NOMO-1 treated with DMSO at 0.1 percent for 48 hours (cell line): ENCODE data around the gene SYNE4.
A peak's percentile ranks its signal among the peaks of the same experiment; 100 is the strongest.
"Not testable (repeated sequence)": the region's sequence is repeated elsewhere in the genome, so short reads cannot be mapped to it uniquely, and the experiment has no call there.

Experiments used
- DNase-seq: peaks from one replicate; lab custom pipeline; 2025; ENCODE audit not compliant: unreplicated experiment; lab: John Stamatoyannopoulos, UW

The SYNE4 gene

DNA sequence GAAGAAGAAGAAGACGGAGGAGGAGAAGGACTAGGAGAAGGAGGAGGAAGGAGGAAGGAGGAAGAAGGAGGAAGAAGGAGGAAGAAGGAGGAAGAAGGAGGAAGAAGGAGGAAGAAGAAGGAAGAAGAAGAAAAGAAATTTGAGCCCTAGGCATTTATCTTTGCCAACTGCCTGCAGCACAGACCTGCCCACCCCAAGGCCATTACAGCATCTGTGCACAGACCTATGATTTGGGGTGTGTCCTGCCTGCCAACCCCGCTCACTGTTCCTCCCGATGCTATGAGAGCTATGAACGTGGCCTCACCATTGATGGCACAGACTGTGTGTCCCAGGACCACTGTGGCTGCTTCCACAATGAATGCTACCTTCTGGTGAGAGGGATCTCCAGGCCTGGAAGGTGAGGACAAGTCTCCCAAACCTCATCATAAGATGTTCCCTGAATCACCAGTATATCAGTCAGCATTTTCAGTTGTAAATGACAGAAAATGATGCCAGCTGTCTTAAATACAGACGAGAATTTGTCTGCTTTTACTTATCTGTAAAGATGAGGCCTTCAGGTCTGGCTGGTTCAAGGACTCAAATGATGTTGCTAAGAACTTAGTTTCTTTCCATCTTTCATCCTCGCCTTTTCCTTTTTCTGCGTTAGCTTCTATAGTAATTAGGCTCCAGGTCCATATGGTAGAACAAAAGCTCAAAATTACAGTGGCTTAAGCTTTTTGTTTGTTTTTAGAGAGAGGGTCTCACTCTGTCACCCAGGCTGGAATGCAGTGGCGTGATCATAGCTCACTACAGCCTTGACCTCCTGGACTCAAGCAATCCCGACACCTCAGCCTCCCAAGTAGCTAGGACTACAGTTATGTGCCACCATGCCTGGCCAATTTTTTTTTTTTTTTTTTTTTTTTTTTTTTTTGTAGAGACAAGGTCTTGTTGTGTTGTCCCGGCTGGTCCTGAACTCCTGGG lies 17.6 kb downstream of the SYNE4 start:
- no peak for DNase-seq

DNA sequence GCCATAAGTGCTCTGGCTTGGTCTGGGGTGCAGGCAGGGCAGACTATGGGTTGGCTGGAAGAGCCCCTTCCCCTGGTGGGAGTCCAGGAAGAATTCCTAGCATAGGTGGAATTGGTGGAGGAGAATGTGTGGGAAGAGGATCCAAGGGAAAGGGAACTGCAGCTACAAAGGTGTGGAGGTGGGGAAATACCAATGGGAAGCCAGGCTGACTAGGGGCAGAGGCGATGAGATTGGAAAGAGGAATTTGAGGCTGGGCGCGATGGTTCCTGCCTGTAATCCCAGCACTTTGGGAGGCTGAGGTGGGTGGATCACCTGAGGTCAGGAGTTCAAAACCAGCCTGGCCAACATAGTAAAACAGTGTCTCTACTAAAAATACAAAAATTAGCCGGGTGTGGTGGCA lies 18.5 kb downstream of the SYNE4 start:
- no peak for DNase-seq

DNA sequence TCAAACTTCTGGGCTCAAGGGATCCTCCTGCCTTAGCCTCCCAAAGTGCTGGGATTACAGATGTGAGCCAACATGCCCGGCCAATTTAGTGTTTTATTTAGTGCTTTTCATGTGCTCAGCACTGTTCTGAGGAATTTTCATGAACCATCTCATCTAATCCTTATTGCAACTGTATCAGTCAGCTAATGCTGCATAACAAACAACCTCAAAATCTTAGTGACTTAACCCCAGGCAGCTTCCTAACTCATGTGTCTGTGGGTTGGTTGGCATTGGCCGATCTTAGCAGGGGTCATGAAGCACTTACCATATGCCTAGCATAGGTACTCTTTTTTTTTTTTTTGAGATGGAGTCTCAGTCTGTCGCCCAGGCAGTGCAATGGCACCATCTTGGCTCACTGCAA lies 19.8 kb downstream of the SYNE4 start:
- DNase-seq, result no peak

DNA sequence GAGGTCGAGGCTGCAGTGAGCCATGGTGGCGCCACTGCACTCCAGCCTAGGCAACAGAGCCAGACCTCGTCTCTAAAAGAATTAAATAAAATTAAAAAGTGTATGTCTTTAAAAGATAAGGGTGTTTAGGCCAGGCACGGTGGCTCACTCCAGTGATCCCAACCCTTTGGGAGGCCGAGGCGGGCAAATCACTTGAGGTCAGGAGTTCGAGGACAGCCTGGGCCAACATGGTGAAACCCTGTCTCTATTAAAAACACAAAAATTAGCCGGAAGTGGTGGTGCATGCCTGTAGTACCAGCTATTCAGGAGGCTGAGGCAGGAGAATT lies 21.1 kb downstream of the SYNE4 start:
- no peak for DNase-seq

DNA sequence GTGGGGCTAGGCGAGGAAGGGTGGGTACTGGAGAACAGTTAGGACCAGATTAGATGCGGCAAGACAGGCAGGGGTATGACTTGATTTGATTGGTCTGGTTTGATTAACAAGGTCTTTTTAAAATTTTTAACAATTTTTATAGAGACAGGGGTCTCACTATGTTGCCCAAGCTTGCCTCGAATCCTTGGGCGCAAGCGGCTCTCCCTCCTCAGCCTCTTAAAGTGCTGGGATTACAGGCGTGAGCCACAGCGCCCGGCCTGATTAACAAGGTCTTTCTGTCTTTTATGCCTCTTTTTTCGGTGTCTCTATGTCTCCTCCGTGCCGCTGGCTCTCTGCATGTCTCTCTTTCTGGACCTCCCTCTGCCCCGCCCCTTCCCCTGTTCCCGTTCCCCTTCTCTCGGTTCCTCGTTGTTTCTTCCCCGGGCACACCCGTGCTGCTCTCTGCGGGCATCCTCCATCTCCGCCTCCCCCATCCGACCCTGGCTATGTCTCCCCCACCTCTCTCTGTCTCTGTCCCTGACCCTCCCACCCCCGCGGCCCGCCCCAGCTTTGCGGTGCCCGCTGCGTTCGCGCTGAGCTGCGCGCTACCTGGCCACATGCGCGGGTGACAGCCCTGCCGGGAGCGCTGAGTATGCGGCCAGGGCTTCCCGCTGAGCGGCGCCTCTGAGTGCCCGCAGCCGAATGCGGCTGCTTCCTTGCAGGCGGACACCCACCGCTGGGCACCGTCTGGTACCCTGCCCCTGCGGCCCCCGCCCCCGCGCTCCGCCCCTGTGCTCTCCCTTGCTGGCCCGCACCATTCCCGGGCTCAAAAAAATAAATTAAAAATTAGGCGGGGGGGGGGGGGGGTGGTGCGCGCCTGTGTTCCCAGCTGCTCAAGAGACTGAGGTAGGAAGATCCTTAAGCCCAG lies 21.7 kb downstream of the SYNE4 start:
- DNase-seq, result peak; percentile 75

DNA sequence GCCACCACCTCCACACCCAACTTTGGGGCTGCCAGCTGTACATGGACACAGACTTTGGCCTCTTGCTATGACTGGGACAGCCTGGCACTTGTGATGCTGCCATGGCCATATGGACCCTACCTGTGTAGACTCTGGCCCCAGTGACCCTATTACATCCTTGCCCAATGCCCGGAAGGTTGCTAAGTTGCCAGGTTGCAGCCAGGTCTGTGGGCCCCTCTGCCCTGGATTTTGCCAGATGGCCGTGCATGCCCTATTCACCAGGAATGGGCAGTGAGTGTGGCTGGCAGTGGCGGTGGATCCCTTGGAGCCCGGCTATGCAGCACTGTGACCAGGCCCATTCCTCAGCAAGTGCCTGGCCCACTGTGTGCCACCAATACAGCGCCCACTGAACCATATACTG lies 22.5 kb downstream of the SYNE4 start:
- DNase-seq, result no peak

DNA sequence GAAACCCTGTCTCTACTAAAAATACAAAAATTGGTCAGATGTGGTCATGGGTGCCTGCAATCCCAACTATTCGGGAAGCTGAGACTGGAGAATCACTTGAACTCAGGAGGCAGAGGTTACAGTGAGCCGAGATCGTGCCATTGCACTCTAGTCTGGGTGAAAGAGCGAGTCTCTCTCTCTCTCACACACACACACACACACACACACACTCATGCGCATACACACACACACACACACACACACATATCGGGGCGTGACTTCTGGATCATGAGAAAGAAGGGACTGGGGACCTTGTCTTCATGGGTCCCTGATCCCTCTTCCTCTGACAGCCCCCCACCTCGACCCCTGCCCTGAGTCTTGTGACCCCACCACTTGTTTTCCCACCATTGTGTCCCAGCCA lies 25.4 kb downstream of the SYNE4 start:
- no peak for DNase-seq

DNA sequence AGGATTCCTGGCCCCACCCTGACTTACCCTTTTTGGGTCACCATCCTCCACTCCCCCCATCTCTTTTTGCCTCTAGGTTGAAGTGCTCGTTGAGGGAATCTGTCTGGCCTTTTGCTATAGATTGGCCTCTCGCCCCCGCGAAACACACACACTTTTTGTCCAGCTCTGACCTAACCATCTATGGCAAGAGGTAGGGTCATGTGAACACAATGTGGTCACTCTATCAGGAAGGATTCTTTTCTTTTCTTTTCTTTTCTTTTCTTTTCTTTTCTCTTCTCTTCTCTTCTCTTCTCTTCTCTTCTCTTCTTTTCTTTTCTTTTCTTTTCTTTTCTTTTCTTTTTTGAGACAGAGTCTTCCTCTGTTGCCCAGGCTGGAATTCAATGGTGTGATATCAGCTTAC lies 27.6 kb downstream of the SYNE4 start:
- not testable (repeated sequence) for DNase-seq

DNA sequence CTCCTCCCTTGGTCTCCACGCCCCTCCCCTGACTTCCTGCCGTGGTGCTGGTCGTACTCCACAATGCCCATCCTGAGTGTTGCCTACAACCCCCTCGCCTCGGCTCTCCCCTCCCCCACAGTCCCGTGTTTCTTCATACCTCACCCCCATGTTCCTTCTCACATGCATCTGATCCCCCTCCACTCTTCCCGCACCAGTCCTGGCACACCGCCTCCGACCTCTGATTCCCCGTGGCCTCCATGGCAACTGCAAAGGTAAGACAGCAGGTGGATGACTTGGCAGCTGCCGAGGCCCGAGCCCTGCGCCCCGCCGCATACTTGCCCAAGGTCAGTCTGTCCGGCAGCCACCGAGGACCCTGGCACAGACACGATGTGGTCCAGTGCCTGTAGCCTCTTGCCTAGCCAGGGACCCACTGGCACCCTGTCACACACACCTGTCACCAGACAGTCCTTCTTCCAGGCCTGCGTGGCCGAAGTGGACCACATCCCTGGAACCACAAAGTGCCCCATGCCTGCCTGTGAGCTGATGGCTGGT lies 29.7 kb downstream of the SYNE4 start:
- no peak for DNase-seq

DNA sequence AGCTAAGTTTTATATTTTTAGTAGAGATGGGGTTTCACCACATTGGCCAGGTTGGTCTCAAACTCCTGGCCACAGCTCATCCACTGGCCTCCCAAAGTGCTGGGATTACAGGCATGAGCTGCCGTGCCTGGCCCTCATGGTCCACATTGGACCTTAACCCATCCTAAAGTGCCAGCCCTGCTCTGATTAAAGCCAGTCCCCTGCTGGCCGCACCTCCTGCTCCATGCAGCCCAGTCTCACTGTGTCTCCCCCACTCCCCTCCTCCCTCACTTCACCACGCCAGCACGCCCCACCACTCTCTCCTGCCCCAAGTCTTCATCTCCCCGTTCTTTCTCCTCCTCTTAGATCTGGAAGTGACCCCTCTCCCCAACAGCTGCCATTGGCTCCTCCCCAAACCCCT lies 30.3 kb downstream of the SYNE4 start:
- DNase-seq, result no peak

DNA sequence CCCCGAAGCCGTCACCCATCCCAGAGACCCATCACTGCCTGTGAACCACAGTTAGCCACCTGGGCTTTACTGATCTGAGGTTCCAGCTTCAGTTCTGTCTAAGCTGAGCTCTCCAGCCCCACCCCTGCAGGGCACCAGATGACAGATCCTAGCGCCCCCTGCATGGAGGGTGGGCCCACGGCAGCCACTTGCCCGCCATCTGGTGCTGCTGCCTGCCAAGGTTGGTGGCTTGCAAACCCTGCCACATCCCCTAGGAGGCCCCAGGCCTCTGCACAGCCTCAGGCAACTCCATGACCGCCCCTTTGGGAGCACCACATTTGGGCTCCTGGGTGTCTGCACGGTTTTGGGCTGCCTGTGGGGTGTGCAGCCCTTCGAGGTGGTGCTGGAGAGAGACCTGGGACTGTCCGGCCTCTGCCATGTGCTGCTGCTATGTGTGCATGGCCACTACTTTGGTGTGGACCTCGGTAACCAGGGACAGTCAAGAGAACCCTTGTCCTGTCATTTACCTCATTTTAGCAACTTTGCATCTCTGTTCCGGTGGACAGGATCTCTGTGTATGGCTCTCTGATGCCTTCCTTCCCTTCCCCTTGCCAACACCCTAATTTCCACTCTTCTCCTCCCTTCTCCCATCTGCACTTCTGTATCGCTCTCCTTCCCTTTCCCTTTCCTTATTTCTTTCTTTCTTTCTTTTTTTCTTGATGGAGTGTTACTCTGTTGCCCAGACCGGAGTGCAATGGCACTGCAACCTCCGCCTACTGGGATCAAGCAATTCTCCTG lies 31.0 kb downstream of the SYNE4 start:
- DNase-seq, result peak; percentile 11

DNA sequence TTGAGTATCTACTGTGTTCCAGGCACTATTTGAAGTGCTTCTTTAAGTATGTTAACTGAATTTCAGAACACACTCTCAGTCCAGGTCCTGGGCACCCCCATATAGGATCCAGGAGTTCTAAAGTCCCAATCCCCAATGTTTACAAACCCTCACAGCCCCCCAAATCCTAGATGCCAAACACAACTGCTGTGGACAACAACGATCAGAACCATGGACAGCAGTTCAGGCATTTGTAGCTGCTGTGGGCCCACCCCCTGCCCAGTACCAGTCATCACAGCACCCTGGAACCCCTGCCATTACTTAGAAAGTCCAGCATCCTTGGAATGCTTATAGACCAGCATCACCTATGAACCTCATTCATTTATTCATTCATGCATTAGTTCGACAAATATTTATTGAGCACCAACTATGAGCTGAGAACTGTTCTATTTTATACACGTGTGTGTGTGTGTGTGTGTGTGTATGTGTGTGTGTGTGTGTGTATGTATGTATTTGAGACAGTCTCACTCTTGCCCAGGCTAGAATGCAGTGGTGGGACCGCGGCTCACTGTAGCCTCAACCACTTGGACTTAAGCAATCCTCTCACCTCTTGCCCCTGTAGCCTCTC lies 32.9 kb downstream of the SYNE4 start:
- no peak for DNase-seq

DNA sequence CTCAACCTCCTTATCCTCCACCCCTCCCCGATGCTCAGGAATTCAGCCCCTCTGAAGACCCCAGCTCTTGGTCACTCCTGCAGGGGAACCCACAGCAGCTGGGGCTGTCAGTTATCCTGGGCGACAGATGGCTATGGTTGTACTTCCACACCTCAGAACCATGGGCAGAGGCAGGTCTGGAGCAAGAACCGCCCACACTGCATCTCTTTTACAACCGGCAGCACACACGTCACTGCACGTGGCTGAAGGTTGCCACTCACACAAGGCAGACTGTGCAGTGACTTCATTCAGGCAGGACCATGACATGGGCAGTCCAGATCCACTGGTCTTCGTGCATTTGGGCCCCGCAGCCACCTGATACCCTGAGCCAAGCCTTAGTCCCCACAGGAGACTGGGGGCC lies 35.1 kb downstream of the SYNE4 start:
- DNase-seq, result no peak

DNA sequence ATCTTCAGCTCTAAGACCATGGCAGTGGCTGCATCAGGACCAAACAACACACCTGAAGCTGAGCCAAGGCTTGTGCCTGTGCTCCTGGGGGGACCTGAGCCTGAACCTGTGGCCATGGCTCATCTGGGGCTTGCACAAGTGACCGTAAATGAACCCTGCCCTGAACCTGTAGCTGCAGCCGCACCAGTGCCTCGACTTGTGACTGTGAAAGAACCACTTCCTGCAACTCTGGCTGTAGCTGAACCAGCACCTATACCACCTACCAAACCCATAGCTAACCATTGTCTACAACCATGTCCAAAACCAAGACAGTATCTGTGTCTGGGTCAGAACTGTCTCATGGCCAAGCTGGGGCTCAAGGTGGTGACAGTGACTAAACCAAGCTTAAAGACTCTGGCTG lies 41.8 kb downstream of the SYNE4 start:
- DNase-seq, result no peak

DNA sequence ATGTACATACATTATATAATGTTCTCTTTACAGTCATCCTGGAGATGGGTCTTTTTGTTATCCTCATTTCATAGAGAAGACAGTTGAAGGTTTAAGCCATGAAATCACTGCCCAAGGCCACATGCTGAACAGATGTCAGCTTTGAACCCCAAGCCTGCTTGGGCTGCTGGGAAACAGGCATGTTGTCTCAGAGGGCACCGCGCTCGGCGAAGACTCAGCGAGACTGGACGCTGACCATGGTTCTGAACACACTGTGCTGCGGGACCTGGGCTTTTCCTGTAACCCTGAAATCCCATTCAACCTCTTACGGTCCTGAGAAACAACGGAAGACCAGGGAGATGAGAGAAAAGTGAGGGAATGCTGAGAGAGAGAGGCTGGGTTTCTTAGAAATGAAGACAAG lies 45.1 kb downstream of the SYNE4 start:
- peak; percentile 26 for DNase-seq

DNA sequence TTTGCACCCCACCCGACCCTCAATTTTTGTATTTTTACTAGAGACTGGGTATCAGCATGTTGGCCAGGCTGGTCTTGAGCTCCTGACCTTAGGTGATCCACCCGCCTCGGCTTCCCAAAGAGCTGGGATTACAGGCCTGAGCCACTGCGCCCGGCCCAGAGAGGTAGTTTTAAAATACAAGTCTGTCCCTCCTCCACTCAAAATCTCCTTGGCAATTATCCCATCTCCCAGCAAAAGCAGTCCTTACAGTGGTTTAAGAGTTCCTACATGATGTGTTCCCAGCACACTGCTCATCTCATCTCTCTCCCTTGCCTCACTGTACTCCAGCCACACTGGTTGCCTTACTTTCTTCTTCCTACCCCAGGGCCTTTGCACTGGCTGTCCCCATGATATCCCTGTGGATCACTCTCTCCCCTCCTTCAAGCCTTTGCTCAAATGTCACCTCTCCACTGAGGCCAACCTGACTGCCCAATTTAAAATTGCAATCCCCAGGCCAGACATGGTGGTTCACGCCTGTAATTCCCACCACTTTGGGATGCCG lies 48.1 kb downstream of the SYNE4 start:
- DNase-seq, result no peak

DNA sequence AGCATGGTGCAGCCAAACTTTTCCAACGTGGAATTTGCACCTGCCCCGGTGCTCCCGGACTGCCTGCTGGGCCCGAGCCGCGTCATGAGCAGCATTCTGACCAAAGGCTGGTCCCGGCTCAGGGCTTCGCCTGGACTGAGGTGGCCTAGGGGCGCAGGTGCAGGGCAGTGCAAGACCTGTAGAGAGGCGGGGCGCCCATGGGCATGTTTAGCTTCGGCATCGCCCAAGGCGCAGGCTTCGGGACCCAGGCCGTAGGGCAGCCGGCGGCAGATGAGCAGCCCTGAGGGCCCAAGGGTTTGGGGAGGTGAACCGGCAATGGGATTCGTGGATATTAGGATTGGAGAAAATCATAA lies 48.7 kb downstream of the SYNE4 start:
- DNase-seq, result no peak

DNA sequence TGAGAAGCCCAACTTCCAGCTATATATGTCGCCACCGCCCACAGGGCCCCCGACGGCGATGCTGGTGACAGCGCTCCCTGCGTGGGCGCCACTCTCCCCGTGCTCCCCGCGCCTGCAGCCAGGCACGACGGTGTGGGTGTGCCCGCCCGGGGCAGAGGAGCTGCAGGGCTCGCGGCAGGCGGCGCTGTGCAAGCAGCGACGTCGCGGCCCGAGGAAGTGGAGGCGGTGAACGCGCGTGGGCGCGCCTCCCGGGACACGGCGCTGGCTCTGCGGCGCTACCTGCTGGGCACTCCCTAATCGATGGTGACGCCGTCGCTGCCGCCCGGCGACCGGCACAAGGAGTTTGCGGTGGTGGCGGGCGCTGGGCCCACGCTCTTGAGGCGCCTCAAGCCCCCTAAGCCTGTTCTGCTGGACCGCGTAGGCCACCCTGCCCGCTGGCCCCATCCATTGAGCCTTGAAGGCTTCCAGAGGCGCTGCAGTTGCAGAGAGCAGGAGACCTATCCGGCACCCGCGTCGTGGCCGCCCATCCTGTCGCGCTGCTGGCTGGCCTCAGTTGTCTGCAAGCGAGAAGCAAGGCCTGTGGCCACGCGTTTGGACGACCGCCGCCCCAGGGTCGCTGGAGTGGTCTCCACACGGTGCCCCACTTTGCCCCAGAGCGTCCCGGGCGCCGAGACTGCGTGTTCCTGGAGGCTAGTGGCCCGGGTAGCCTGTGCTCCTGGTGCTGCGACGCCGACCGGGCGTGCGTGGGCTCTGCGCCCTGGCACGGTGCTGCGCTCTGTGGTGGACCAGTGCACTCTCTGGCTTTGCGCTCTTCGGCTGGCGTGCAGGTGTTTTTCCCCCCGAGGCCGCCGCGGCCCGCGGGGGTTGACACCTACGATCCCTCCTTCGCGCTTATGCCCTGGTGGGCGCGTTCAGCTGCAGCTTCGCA lies 49.3 kb downstream of the SYNE4 start:
- DNase-seq, result no peak

DNA sequence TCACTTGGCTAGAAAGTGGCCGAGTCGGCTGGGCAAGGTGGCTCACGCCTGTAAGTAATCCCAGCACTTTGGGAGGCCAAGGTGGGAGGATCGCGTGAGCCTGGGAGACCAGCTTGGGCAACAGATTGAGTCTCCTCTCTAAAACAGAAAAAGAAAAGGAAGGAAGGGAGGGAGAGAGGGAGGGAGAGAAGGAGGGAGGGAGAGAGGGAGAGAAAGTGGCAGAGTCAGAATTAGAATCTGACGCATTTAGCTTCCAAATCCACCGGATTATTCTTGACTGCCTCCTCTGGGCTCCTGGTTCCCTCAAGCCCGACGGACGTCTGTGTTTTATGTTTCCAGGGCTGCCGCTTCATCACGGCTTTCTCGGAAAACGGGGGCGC lies 50.0 kb downstream of the SYNE4 start:
- DNase-seq, result no peak
